HPDE6-E6E7 (cell line): Measurements from ENCODE around the gene KRTAP12-2.
"Not testable (repeated sequence)": the region's sequence is repeated elsewhere in the genome, so short reads cannot be mapped to it uniquely, and the experiment has no call there.

Experiments
- DNase-seq: peaks from one replicate; pipeline ENCODE4 v3.0.0; 2011; ENCODE audit warnings: missing footprints; ENCODE audit errors: extremely low spot score

The KRTAP12-2 gene

GRCh38 chr21:44702111-44702972 lies 35.6 kb upstream of the KRTAP12-2 start:
- no peak for DNase-seq

GRCh38 chr21:44701541-44701940 lies 34.8 kb upstream of the KRTAP12-2 start:
- no peak for DNase-seq

- no peak for DNase-seq
These were observed 34.3 kb upstream of the KRTAP12-2 start for GRCh38 chr21:44701023-44701400.

- no peak for DNase-seq
These were observed 33.6 kb upstream of the KRTAP12-2 start for GRCh38 chr21:44700101-44701022.

GRCh38 chr21:44699502-44700001 lies 32.8 kb upstream of the KRTAP12-2 start:
- no peak for DNase-seq

GRCh38 chr21:44697811-44698734 lies 31.3 kb upstream of the KRTAP12-2 start:
- DNase-seq: no peak

- DNase-seq: not testable (repeated sequence)
These were observed 30.6 kb upstream of the KRTAP12-2 start, which contains the start of gene KRTAP10-12 for GRCh38 chr21:44697172-44697810. KRTAP10-12 (plus strand) TSS chr21:44697172; CDS start chr21:44697202, 30 bp downstream.

GRCh38 chr21:44696572-44696971 lies 29.8 kb upstream of the KRTAP12-2 start:
- no peak for DNase-seq

GRCh38 chr21:44695641-44696040 lies 28.9 kb upstream of the KRTAP12-2 start:
- no peak for DNase-seq

GRCh38 chr21:44695184-44695583 lies 28.5 kb upstream of the KRTAP12-2 start:
- no peak for DNase-seq

- no peak for DNase-seq
These were observed 28.0 kb upstream of the KRTAP12-2 start for GRCh38 chr21:44694776-44695175.

GRCh38 chr21:44692798-44693512 lies 26.2 kb upstream of the KRTAP12-2 start:
- no peak for DNase-seq

- no peak for DNase-seq
These were observed 25.0 kb upstream of the KRTAP12-2 start for GRCh38 chr21:44691686-44692085.

GRCh38 chr21:44689740-44690139 lies 23.0 kb upstream of the KRTAP12-2 start:
- DNase-seq: not testable (repeated sequence)

- no peak for DNase-seq
These were observed 20.9 kb upstream of the KRTAP12-2 start for GRCh38 chr21:44687671-44688070.

GRCh38 chr21:44686843-44687561 lies 20.3 kb upstream of the KRTAP12-2 start:
- no peak for DNase-seq

GRCh38 chr21:44686000-44686781 lies 19.5 kb upstream of the KRTAP12-2 start:
- DNase-seq: no peak

- not testable (repeated sequence) for DNase-seq
These were observed 18.3 kb upstream of the KRTAP12-2 start for GRCh38 chr21:44685050-44685449.
